GM08714 (cell line): ENCODE data around the gene CEP97.
A peak's percentile ranks its signal among the peaks of the same experiment; 100 is the strongest.

ENCODE experiments used
- H3K4me3 ChIP-seq: fragments of 200-500 bp; sonication (Bioruptor generic); 2 replicates; pipeline ENCODE4 v1.5.1; 2014; ENCODE audit warnings: mild to moderate bottlenecking, low read length, inconsistent platforms
- ZNF274 ChIP-seq: IDR thresholded peaks from 2 replicates; pipeline ENCODE4 v1.6.1; 2012; ENCODE audit warnings: mild to moderate bottlenecking, low read depth, low read length

The CEP97 gene

DNA sequence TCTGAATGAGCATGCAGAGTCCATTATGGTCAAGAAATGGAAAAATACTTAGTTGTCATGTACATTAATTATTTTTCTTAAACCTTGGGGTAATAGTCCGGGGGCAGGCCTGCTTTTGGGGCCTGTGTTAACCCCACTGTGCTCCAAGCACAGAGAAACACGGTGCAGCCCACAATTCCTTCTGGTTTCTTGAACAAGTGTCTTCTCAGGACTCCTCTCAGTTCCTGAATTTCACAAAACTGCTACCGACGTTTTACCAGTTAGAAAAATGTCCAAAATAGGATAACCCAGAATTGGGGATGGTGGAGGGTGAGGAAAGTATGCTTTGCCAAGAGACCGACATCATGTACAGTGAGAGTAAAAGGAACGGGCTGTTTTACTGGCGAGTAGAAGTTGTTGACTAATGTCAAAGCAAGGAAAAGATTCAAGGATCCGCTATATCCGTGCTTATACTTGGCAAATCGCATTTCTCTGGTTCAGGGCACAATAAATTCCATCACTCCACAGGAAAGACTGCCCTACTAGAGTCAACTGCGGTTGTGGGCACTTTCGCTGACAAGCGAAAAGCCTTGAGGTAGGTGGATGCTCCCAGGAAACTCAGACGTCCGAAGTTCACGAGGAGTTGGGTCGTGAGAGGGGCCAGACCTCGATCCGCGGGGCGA, 54.1 kb downstream of the CEP97 start:
- H3K4me3 ChIP-seq, result peak overlapping the region; percentile 60; the same call in 1 of the 2 replicates
- no peak for TF ChIP-seq ZNF274

DNA sequence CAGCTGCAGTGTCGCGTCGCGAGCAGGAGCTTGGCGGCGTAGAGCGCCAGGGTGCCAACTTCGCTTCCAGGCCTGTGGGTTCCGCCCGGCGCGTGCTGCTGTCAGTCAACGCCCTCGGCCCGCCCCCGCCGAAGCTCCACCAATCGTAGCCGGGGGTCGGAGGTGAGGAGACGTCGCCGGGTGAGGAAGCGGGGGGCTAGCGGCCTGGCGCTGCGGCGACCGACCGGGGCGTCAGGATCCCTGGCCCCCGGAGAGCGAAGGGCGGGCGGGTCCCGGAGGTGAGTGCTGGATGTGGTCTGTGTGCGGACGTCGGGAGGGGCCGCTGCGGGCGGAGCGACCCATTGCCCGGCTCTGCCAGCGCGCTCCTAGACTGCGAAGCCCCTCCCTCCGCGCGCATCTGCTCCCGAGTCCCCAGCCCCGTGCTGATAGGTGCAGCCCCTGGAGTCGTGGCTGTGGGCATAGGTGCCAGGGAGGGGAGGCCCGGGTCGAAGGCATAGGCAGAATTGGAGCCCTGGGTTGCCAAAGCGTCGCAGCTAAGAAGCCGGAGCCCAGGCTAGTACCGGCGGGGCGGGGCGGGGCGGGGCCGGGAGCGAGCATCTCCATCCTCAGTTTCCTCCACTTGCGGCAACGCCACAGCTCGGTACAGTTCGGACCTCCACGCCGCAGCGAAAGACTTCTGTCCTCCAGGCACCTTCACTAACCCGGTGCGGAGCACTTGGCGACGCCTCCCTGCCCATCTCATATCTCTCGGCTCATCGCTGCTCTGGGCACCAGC, 54.8 kb downstream of the CEP97 start, which contains the start of gene NXPE3:
TSS of gene NXPE3 (plus strand) at position 165 of the 775 bp plus-strand sequence. CDS start 6,386 bp downstream, outside the sequence.
- no peak for TF ChIP-seq ZNF274
- peak within 1 kb of the TSS; percentile 60 for H3K4me3 ChIP-seq

DNA sequence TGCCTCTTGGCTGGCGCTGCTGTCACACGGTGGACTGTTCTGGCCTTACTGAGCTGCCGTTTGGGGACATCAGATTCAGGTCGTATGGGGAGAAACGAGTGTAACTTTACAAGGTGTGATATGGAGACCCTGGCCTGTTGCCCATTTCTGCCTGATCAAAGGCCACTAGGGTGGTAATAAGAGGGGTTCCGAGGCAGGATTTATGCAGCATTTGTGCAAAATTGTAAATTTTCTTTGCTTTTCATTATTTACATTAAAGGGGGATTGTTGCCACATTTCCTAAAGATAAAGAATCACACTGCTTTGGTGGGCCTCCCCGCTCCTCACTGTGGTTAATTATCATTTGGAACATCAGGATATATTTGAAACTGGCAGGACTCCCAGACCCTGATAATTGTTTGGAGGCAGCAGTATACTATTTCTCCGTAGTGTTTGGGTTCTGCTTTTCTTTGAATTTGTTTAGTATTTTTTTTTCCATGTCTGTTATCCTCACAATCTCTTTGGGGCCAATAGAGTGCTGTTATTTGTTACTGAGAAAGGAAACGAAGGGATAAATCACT, 55.5 kb downstream of the CEP97 start:
- peak overlapping the region; percentile 60; the same call in 1 of the 2 replicates for H3K4me3 ChIP-seq
- TF ChIP-seq ZNF274, result no peak

DNA sequence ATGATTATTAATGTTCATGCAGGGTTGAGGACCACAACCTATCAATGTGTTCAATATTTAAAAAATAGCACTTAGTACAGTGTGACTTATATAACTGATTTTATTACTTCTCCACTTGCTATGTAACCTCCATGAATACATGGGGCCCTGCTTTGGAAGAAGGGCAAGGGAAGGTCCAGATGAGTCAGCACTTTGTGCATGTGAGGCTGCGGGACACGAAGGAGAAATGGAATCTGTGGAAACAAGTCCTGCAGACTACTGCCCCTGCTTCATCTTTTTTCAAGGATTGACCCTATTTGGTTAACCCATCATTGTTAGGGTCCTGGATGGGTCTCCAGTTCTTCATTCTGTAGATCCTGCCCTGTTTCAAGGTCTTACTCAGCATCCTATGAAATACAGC, 56.2 kb downstream of the CEP97 start:
- 0 out of 2 replicates have a peak overlapping the region, but pooled peaks have one; percentile 35 for H3K4me3 ChIP-seq
- TF ChIP-seq ZNF274, result no peak

DNA sequence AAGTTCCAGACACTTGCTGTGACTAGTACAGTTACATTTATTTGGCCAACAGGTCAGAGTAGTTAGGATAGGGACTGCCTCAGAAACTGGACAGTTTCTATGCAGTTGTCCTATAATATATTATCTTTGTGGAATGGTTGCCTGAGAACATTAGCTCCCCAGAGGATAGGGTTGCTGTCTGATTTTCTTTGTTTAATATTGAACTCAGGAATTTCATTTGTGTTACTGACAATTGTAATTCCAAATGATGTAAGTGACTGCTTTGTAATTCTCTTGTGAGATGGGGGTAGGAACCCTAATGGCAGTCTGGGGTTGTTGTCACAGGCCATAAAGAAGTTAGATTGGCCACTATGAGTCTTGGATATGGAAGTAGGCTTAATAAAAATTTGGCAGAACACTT, 56.8 kb downstream of the CEP97 start:
- no peak overlapping the region for H3K4me3 ChIP-seq
- no peak for TF ChIP-seq ZNF274

DNA sequence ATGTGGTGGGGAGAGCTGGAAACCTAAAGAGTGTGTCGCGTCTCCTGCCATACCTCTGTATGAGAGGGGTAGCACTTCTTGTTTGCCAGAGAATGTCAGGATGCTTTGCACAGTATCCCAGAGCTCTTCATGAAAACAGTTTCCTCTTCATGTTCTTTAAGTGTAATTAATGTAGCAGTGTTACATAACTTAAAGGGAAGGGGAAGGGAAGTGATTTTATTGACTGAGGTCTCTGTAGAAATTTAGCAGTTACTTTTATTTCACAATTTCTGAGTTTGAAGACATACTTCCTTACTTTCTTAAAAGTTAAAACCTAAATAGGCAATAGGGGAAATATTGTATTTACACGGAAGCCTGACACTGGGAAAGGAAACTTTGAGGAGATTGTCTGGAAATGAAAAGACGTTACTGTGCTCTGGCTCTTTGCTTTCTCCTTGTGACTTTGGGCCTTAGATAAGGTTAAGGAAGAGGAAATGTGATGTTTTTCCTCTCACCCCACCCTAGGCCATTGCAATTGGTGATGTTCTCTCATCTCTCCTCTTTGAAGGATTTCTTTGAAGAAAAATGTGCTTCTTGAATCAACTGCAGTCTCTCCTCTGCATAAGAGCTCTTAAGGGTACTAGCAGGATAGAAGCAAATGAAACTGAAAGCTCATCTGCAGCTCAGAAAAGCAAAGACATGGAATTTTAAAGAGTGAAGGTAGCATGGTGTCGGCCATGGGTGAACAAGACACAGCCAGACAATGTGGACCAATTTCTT, 60.6 kb downstream of the CEP97 start:
- no peak for TF ChIP-seq ZNF274
- no peak overlapping the region for H3K4me3 ChIP-seq

DNA sequence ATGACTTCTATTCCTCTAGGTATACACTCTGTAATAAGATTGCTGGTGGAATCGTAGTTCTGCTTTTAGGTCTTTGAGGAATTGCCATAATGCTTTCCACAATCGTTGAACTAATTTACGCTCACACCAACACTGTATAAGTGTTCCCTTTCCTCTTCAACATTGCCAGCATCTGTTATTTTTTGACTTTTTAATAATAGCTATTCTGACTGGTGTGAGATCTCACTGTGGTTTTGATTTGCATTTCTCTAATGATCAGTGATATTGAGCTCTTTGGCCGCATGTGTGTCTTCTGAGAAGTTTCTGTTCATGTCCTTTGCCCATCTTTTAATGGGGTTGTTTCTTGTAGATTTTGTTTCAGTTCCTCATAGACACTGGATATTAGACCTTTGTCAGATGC, 67.4 kb downstream of the CEP97 start:
- H3K4me3 ChIP-seq, result no peak overlapping the region
- TF ChIP-seq ZNF274, result no peak

DNA sequence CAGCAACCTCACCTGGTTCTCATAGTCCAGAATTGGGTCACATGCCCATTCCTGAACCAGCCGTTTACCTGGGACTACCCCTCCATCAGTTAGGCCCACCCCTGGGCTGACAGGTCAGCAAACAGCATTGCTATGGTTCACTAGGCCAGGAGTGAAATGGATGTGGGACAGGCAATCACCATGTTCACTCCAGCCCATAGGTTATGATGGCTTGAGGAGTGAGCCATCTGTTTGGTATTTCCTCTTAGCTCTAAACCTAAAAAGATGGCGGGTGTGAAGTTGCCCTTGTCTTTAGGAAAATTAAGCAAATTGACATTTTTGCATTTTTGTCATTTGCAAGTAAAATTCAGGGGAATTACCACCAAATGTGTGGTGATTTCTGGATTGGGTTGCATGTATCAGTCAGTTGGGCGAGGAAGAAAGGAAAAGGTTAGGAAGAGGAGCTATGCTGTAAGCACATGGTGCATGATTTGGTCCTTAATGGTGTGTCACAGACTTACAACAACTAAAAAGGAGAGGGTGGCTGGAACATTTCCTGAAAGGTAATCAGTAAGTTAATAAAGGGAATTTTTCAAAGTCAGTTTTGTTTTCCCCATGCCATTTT, 71.8 kb downstream of the CEP97 start:
- no peak for TF ChIP-seq ZNF274
- no peak overlapping the region for H3K4me3 ChIP-seq

DNA sequence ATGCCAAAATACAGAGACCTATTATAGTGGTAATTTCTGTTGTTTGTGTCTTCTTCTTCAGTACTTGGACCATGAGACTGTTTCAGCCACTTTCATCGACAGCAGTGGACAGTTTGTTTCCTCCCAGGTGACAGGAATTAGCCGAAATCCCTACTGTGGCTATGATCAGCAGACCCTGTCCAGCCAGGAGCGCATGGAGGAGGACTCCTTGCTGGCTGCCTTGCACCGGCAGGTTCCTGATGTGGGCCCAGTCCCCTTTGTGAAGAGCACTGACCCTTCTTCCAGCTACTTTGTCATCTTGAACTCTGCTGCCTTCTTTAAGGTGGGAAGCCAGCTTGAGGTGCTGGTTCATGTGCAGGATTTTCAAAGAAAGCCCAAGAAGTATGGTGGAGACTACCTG, 76.8 kb downstream of the CEP97 start:
- no peak for TF ChIP-seq ZNF274
- H3K4me3 ChIP-seq, result no peak overlapping the region

DNA sequence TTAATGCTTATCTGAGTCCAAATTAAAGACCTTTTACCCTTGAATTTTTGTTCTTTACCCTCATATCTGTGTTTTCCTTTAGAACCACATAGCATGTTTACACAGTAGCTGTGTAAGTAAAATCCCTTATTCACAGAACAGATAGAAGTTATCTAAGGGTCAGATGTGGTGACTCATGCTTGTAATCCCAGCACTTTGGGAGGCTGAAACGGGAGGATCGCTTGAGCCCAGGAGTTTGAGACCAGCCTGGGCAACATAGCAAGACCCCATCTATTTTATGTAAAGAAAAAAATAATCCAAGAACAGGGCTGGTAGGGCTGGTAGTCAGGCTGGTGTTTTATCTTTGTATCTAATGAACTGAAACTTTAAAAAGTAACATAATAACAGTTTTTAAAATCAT, 77.8 kb downstream of the CEP97 start:
- H3K4me3 ChIP-seq, result no peak overlapping the region
- TF ChIP-seq ZNF274, result no peak

DNA sequence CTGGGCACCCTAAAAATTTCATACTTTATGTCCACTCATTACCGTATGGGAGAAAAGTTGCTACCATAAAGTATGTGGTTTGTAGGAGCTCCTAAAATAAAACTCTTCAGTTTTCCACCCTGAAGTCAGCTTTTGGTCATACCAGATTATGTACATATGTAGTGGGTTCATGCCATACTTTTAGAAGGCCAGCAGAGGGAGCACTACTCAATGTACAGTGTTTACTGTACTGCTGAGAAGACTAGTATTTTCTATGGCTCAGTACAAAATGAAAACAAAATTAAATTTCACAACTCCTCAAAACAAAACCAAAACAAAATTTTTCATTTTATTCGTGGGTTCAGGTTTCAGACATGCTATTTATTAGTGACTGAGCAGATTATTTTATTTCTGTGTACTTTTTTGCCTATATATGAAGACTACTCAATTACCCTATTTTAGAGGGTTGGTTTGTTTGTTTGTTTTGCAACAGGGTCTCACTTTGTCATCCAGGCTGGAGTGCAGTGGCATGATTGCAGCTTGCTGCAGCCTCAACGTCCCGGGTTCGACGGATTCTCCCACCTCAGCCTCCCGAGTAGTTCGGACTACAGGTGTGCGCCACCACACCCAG, 78.9 kb downstream of the CEP97 start:
- no peak for TF ChIP-seq ZNF274
- no peak overlapping the region for H3K4me3 ChIP-seq

DNA sequence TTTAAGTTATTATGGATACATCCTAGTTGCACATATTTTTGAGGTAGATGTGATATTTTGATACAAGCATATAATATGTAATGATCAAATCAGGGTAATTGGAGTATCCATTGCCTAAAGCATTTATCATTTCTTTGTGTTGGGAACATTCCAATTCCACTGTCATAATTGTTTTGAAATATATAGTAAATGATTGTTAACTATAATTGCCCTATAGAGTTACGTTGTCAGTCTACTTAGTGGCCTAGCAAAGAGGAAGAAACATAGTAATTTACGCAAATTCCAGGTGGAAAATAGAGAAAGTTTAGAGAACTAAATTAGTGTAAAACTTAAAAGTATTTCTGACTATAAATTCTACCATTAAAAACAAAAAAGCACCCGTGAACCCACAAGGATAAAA, 79.5 kb downstream of the CEP97 start:
- H3K4me3 ChIP-seq, result no peak overlapping the region
- no peak for TF ChIP-seq ZNF274

DNA sequence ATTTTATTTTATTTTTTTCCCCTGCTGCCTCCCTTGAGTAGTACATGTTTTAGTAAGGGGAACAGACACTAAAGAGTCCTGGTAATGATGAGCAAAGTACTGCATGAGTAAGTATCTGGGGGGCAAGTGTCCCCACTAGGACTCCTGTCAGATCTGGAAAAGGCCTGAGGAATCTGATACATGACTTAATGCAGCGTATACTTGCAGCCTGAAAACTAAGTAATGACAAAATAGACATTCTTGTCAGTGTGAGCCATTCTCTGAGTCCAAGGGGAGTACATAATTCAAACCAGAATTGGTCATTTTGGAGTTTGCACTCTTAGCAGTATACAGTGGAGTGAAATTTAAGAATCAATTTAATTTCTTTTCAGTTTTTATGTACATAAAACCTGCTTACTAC, 82.1 kb downstream of the CEP97 start:
- no peak overlapping the region for H3K4me3 ChIP-seq
- TF ChIP-seq ZNF274, result no peak
